Vagina (tissue), 2 donors: ENCODE results near the gene RTL1.

ENCODE experiments used
- POLR2A ChIP-seq, 2 donors: fragments of 450-650 bp; IDR thresholded peaks; one replicate each; pipeline ENCODE4 v1.6.1; 2017; ENCODE audit warnings: antibody characterized with exemption in 2 of 2, mild to moderate bottlenecking in 2 of 2, moderate library complexity in 2 of 2
- POLR2AphosphoS5 ChIP-seq, 2 donors: sonication (generic); formaldehyde crosslinking; IDR thresholded peaks; one replicate each; pipeline ENCODE4 v1.9.0; 2017; ENCODE audit warnings: antibody characterized with exemption in 2 of 2, mild to moderate bottlenecking in 2 of 2, low read depth in 1 of 2; ENCODE audit not compliant: insufficient read depth in 1 of 2
- TF ChIP-seq, protein P1 (sequence below), 3 experiments: fragments of 450-650 bp in 2 of 3; fragments of 200-600 bp in 1 of 3; sonication (generic) in 1 of 3; IDR thresholded peaks; one replicate each; pipeline ENCODE4 v1.5.1; 2017 to 2019; ENCODE audit warnings: antibody characterized with exemption in 3 of 3, mild to moderate bottlenecking in 2 of 3, moderate library complexity in 2 of 3

DNA sequence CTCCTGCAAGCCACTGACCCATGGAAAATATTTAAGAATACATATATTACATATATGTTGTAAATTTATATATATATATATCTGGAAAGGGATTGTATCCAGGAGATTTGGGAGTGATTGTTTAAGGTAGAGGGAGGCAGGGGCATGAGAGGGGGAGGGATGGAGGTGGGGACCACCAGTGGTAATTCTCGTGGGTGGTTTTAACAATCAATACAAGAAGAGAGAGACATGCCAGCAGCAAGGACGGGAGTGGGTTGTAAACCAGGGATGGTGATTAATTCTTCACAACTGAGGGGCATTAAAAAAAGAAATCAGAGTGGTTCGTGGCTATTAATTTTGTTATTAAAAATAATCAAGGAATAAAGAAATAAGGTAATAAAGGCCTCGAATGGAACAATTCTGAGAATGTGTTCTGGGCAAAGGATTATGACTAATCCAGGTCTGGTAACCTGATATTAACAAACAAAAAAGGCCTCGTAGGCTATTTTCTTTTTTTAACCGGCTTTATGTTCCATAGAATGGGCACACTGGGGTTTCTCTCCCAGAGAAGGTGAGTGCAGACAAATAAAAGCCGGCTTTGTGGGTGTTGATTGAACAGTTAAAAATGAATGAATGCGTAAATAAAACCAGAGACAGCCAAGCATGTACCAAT, 8.3 kb upstream of the RTL1 start:
- TF ChIP-seq, protein P1, sequence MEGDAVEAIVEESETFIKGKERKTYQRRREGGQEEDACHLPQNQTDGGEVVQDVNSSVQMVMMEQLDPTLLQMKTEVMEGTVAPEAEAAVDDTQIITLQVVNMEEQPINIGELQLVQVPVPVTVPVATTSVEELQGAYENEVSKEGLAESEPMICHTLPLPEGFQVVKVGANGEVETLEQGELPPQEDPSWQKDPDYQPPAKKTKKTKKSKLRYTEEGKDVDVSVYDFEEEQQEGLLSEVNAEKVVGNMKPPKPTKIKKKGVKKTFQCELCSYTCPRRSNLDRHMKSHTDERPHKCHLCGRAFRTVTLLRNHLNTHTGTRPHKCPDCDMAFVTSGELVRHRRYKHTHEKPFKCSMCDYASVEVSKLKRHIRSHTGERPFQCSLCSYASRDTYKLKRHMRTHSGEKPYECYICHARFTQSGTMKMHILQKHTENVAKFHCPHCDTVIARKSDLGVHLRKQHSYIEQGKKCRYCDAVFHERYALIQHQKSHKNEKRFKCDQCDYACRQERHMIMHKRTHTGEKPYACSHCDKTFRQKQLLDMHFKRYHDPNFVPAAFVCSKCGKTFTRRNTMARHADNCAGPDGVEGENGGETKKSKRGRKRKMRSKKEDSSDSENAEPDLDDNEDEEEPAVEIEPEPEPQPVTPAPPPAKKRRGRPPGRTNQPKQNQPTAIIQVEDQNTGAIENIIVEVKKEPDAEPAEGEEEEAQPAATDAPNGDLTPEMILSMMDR (IDR thresholded peaks at IDR 0.05), result no peak
- no peak for TF ChIP-seq POLR2A (IDR thresholded peaks at IDR 0.05)
- no peak for TF ChIP-seq POLR2AphosphoS5 (IDR thresholded peaks at IDR 0.05; ENCODE audit: insufficient read depth in 1 of 2, low read depth in 1 of 2)
